ENCODE data around the gene SGMS1.
"Not testable (repeated sequence)": the region's sequence is repeated elsewhere in the genome, so short reads cannot be mapped to it uniquely, and the experiment has no call there.

Gene SGMS1

DNA sequence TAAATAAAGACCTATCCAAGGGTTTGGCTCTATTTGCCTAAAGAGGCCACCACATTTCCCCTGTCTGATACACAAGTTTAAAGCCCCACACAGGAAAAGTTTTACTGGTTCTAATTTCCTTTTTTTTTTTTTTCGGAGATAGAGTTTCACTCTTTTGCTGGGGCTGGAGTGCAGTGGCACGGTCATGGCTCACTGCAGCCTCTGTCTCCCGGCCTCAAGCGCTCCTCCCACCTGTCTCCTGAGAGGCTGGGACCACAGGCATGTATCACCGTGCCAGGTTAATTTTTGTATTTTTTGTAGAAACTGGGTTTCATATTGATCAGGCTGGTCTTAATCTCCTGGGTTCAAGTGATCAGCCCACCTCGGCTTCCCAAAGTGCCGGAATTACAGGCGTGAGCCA is 319.1 kb downstream of the SGMS1 start:
- no peak for DNase-seq (ENCODE audit: low spot score)

DNA sequence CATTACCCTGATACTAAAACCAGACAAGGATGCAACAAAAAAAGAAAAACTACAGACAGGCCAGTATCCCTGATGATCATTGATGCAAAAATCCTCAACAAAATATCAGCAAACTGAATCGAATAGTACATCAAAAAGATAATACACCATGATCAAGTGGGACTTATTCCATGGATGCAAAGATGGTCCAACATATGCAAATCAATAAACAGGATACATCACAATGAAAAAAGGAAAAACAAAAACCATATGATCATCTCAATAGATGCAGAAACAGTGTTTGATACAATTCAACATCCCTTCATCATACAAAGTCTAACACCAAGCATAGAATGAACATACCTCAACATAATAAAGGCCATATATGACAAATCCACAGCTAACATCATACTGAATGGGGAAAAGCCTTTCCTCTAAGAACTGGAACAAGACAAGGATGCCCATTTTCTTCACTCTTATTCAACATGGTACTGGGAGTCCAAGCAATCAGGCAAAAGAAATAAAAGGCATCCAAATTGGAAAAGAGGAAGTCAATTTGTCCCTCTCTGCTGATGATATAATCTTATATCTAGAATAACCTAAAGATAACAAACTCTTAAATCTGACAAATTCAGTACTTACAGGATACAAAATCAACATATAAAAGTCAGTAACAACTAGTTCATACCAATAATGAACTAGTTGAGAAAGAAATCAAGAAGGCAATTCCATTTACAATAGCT is 323.6 kb downstream of the SGMS1 start:
- no peak for DNase-seq (ENCODE audit: low spot score)

DNA sequence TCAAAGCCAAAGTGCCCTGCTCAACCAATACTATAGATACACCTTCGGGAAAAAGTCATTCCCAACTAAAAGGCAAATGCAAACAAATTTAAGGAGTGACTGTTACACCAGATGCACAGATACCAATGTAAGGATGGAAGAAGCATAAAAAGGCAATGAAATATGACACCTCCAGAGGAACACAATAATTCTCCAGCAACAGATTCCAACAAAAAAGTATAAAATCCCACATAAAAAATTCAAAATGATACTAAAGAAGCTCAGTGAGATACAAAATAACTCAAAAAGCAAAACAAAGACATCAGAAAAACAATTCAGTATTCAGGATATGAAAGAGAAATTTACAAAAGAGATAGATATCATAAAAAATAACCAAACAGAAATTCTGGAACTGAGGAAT is 328.4 kb downstream of the SGMS1 start:
- DNase-seq (ENCODE audit: low spot score) = no peak

DNA sequence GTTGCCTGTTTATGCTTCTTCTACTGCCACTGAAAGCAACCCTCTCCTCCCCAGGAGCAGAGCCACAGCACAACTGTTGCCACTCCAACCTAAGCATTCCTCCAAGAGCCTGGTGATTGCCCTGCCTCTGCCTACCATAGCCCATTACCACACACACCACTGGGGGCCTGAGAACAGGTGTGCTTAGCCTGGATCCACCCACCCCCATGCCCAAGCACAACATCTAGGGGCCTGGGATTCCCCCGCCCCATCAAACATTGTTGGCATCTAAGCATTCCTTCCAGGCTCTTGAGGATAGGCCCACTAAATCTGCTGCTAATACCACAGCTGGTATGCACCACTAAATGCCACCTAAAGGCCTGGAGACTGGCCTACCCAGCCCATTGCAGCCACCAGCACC is 329.2 kb downstream of the SGMS1 start:
- no peak for DNase-seq (ENCODE audit: low spot score)

DNA sequence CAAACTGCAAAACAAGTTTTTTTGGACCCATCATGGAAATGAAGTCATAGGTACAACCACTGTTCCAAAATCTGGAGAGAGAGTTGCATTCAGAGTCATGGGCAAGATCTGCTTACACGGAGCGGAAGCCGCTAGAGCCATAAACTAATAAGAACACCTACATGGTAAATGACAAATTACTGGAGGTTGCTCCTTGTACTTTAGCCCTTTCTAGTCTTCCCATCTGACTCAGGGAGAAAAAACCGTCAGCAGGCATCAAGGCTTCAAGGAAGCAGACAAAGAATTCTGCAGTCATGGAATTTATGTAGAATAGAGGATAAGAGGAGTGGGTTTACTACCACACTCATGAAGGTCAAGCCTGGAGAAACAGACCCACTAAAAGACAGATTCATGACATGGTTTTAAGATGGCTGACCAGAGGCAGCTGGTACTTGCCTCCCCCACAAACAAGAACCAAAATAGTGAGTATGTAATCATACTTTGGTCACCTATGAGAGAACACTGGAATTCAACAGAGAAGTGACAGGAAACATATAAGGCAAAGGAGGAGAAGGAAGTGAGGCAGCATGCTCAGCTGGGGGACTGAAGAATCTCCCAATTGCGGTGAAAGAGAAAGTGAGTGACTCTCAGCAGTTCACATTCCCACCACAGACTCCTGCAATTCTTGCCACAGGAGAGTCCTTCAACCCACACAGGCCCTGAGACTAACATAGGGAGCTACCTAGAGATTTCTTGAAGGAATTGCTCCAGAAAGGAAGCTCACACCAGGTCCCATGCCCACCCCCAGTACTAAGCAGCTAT is 330.0 kb downstream of the SGMS1 start:
- DNase-seq (ENCODE audit: low spot score) = no peak

DNA sequence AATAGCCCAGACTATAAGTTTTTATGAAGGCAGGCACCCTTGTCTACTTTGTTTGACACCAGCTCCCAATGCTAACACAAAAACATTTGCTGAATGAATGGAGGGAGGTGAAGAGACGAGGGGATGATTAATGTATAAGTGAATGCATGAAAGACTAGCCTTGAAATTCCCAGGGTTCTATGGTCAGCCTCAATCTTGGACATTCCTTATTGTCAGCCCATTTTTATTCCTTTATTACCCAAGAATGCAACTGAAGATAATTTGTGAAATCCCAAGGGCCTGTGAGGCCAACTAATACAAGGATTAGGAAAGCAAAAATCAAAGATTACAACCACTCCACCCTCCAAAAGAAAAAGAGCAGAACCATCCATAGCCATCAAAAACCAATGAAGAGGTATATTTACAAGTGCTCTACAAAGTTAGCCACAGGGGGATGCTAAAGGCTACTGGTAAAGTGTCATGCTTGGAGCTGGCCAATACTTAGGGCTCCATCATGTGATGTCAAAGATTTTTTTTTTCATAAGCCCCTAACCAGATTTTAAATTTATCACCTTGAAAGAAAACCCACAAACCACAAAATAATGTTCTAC is 332.4 kb downstream of the SGMS1 start:
- DNase-seq (ENCODE audit: low spot score) = no peak

DNA sequence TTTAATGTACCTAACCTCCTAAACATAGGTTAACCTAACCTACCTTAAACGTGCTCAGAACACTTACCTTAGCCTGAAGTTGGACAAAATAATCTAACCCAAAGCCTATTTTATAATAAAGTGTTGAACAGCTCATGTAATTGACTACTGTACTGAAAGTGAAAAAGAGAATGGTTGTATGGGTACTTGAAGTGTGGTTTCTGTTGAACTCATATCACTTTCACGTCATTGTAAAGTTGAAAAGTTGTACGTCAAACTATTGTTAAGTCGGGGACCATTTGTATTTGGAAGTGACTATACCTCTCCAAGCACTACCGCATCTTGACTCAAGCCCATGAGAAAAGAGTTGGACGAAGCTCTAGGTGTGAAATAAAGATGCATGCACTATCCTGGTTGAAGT is 334.6 kb downstream of the SGMS1 start:
- no peak for DNase-seq (ENCODE audit: low spot score)

DNA sequence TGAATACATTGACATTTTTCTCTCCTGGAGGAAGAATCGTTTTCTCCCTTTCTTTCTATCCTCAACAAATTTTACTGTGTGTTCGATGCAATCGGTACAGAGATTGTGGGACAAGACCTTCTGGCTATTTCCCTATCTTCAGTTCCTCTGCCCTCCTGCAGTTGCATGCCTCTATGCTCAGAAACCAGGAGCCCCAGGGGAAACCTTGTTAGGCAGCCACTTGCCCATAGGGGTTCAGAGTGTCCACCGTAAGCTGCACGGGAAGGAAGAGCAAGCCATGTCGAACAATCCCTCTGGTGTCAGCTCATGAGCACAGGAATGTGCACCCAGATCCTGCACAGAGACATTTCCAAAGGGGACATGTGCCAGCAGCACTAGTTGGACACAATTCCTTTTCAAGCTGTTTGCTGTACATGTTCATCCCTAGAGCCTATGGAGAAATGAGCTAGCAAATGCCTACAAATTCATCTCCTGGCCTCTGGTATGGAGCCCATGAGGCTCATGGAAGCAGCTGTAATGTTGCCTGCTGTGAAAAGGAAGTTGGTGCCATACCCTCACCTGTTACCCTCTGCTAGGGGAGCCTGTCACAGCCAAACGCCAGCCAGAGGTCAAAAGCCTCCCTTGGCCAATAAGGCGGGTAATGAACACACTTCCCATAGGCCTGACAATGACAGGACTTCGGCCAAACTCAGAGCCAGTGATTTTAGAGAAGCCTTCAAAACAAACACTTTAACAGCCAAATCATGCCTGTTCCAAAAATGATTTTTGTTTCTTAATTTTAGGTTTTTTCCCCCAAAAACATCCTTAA is 336.6 kb downstream of the SGMS1 start:
- DNase-seq (ENCODE audit: low spot score) = no peak

DNA sequence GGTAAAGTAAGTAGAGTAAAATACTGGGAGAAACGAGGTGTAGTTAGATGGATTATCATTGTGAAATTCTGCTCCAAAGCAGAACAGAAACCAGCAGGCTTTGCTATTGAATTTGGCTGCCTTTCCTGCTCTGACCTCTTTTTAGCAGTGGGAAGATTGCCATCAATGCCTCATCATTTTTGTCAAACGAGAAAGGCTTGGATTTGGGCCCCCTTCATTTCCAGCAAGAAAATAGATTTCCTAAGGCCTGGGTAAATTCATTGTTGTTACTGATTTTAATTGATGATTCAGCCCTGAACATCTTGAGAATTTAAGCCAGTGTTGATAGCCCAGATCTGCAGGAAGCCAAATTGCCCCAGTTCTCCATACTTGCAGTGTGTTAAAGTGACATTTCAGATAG is 337.2 kb downstream of the SGMS1 start:
- peak; percentile 72 for DNase-seq (ENCODE audit: low spot score)

DNA sequence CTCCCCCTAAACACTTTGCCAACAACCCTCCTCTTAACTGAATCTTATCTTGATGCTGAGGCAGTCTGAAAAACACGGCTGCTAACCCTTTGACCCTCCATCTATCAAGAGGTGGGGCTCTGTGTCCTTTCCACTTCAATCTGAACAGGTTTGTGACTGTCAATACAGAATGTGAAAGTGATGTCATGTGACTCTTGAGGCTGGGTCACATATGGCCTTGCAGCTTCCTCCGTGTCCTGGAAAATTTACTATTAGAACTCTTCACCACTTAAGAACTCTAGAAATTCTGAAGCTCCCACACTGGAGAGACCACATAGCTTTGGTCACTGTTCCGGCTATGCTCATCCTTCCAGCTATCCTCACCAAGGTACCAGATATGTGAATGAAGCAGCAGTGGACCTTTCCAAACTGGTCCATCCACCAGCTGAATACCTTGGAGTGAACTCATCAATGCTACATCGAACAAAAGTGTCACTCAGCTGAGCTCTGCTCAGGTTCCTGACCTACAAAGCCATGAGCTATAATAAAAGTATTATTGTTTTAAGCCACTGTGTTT is 341.7 kb downstream of the SGMS1 start:
- DNase-seq (ENCODE audit: low spot score) = no peak

DNA sequence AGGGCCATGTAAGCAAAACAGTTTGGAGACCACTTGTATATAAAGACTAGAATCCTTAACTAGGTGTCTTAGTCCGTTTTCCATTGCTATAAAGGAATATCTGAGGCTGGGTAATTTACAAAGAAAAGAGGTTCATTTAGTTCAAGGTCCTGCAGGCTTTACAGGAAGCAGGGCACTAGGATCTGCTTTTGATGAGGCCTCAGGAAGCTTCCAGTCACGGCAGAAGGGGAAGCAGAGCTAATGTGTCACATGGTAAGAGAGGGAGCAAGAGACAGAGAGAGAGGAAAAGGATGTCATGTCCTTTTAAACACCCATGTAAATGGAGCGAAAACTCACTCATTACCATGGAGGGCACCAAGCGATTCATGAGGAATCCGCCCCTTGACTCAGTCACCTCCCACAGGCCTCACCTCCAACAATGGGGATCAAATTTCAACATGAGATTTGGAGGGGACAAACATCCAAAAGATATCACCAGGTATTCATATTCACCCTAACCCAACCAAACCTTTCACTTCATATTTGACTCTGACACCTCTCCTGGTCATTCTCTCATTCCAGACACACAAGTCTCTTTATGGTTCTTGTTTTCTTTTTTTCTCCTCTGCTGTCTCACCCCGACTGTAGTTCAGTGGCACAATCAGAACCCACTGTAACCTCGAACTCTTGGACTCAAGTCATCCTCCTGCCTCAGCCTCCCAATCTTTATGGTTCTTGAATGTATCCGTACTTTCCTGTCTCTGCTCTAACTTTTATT is 342.4 kb downstream of the SGMS1 start:
- no peak for DNase-seq (ENCODE audit: low spot score)

DNA sequence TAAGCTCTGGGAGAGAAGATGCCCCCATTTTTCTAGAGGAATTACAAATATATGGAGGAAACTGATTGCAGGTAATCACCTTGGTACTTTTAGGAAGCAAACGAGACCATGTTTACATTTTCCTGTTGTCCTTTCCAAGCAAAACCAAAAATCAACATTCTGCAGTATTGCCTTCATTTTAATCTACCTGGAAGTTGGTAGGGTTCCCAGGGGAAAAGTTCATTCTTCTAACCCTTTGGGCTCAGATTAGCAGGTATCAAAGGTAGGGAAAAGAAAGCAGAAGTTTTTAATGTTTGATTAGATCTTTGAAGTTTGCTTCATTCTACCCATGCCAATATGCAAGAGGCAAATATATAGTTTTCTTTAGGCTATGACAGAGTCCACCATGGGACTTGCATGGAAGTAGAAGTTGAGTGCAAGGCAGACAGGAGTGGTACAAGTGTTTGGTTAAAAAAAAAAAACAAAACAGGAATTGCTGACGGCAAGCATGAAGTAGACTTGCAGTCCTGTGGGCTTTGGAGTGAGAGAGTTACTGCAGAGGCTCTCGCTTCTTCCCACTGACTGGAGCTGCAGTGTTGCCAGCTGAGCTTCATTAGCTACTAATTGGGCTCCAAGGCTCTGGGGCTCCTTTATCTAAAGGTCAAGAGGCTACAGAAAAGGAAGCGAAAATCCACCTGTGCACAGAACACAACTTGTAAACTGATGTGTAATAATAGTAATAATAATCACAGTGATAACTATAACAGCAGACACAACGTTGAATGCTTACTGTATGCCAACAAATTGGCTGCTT is 343.5 kb downstream of the SGMS1 start:
- no peak for DNase-seq (ENCODE audit: low spot score)

DNA sequence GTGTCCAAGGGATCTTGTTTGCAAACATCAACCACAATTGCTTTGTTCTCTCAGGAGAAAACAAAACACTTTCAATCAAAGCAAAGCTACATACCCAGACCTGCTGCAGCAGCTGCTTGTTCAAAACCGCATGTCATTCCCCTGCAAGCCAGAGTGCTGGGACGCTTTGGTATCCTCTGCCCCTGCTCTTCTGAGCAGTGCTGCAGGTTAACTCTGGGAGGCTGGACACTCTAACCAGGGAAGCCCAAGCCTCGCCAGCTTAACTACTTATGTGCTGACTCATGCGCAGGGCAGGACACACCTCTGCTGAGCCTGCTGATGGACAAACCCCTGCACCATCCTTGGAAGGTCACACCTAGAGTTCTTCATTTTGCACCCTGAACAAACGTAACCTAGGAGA is 344.3 kb downstream of the SGMS1 start:
- no peak for DNase-seq (ENCODE audit: low spot score)

DNA sequence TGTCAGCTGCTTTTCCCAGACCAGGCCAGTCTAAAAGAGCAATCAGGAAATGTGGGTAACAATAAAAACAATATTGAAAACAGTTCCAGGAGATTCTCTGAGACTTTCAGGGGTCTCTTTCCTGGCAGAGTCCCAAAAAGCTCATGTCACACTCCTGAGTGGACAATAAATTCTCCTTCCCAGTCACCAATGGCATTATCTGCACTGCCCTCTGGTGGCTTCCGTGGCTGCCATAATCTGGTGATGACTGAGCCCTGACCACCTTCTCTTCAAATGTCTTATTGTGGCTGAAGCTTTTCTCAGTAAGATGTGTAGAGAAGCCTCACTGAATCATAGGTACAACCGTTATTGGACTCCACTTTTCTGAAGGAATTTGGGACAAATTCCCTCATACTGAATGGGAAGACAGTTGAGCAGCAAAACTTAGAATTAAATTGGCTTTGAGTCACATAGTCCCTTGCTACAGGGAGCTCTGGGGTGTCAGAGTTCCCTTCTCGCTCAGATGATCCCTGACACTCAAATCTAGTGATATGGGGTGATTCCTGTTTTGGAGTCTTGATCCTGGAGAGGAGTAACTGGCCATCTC is 348.0 kb downstream of the SGMS1 start:
- peak; percentile 44 for DNase-seq (ENCODE audit: low spot score)

DNA sequence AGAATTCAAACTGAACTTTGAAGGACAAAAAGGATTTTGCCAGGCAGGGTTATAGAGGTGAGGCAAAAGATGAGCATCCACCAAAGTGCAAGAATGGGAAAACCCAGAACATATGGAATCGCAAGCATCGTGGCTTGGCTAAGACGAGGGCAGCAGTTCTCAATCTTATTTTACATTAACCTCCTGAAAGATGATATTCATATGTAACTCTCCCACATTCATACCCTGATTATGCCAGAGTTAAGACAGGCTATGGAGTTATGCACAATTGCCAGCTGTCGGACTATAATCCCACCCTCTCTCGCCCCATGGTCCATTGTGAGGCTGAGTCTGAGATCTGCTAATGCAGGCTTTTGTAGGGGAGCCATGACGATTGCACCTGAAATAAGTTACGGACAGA is 351.2 kb downstream of the SGMS1 start:
- no peak for DNase-seq (ENCODE audit: low spot score)

DNA sequence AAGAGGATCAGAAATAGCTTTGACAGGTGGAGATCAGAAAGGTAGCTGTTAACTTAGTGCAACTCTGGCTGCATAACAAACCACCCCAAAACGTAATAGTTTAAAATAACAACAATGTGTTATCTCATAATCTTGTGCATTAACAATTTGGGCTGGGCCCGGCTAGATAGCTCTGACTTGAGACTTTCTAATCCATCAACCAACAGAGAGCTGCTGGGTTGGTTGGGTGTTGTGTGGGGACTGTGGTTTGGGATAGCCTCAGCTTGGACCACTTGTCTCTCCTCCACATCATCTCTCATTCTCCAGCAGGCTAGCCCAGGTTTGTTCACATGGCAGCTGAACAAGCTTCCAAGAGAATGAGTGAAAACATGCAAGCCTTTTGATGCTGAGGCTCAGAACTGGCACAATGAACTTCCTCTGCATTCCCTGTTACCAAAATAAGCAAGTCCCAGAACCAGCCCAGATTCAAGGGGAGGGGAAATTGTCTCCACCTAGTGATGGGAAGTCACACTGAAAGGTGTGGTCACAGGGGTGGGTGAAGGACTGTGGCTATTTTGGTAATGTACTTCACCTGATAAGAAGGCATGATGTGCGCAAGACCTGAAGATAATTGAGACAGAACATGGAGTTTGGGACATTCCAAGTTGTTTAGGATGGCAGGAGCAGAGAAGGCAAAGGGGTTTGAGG is 352.0 kb downstream of the SGMS1 start:
- no peak for DNase-seq (ENCODE audit: low spot score)

DNA sequence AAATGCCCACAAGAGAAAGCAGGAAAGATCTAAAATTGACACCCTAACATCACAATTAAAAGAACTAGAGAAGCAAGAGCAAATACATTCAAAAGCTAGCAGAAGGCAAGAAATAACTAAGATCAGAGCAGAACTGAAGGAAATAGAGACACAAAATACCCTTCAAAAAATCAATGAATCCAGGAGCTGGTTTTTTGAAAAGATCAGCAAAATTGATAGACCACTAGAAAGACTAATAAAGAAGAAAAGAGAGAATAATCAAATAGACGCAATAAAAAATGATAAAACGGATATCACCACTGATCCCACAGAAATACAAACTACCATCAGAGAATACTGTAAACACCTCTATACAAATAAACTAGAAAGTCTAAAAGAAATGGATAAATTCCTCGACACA is 355.9 kb downstream of the SGMS1 start:
- DNase-seq (ENCODE audit: low spot score) = not testable (repeated sequence)

DNA sequence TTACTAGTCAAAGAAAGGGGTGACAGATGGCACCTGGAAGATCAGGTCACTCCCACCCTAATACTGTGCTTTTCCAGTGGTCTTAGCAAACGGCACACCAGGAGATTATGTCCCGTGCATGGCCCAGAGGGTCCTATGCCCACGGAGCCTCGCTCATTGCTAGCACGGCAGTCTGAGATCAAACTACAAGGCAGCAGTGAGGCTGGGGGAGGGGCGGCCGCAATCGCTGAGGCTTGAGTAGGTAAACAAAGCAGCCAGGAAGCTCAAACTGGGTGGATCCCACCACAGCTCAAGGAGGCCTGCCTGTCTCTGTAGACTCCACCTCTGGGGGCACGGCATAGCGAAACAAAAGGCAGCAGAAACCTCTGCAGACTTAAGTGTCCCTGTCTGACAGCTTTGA is 361.1 kb downstream of the SGMS1 start:
- DNase-seq (ENCODE audit: low spot score) = not testable (repeated sequence)

DNA sequence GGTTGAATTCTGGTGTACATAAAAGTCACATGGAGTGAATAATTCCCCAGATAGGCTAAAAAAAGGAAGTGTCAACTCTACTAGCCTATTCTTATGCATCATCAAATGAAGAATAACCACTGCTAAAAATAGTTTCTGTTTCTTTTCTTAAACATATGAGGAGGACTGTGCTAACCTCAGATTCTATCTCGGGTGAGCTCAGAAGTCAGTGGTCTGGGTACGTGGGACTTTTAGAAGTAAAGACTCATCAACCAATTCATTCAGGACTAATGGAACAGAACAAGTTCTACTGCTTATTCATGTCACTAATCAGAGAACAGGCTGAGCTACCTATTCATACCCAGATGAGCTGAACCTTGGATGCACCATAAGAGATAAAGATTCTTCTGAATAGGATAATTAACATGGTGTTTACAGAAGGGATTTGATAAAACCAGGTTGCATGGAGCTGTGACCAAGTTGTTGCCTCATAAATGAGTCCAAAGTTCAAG is 362.9 kb downstream of the SGMS1 start:
- DNase-seq (ENCODE audit: low spot score) = peak; percentile 16
